ENCODE results near the gene TMPRSS13. TPM values are rescaled to one million over a fixed set of nuclear protein-coding genes. Genes with fewer than 3 reads are reported as not detected.
"Not testable (repeated sequence)": the region's sequence is repeated elsewhere in the genome, so short reads cannot be mapped to it uniquely, and the experiment has no call there.

Gene TMPRSS13
- total RNA-seq, 1 donor from 2014 or later, result not detected

- Histone ChIP-seq H3K27ac (ENCODE audit: low read depth, low read length) (no peak overlapping the region), H3K4me3 (ENCODE audit: low read length in 3 of 3) (no peak overlapping the region), H3K9ac (ENCODE audit: low read depth in 1 of 3, low read length in 3 of 3) (no peak overlapping the region), H3K27me3 (ENCODE audit: control insufficient read depth in 3 of 3, insufficient read depth in 3 of 3, low read length in 3 of 3) (peaks cover 0 to 6% (median 3%) of the 10 kb centered on the region in 3 donors), H3K9me3 (ENCODE audit: control insufficient read depth in 3 of 3, low read length in 3 of 3) (no peaks in the 10 kb centered on the region), H3K4me1 (ENCODE audit: control insufficient read depth in 3 of 3, insufficient read depth in 3 of 3, low read length in 3 of 3) (peaks cover 0 to 7% (median 2%) of the 10 kb centered on the region in 3 donors), H3K36me3 (ENCODE audit: control insufficient read depth in 3 of 3, insufficient read depth in 3 of 3, low read length in 3 of 3) (no peaks in the 10 kb centered on the region)
These were observed 22.1 kb upstream of the TMPRSS13 start for GRCh38 chr11:117950993-117951961.

GRCh38 chr11:117950301-117950700 is 21.1 kb upstream of the TMPRSS13 start:
- Histone ChIP-seq H3K27me3 (ENCODE audit: control insufficient read depth in 3 of 3, insufficient read depth in 3 of 3, low read length in 3 of 3) (peaks cover 0 to 6% (median 3%) of the 10 kb centered on the region in 3 donors), H3K27ac (ENCODE audit: low read depth, low read length) (no peak overlapping the region), H3K9ac (ENCODE audit: low read depth in 1 of 3, low read length in 3 of 3) (no peak overlapping the region), H3K9me3 (ENCODE audit: control insufficient read depth in 3 of 3, low read length in 3 of 3) (no peaks in the 10 kb centered on the region), H3K4me1 (ENCODE audit: control insufficient read depth in 3 of 3, insufficient read depth in 3 of 3, low read length in 3 of 3) (peaks cover 0 to 7% (median 2%) of the 10 kb centered on the region in 3 donors), H3K4me3 (ENCODE audit: low read length in 3 of 3) (no peak overlapping the region), H3K36me3 (ENCODE audit: control insufficient read depth in 3 of 3, insufficient read depth in 3 of 3, low read length in 3 of 3) (no peaks in the 10 kb centered on the region)

GRCh38 chr11:117949062-117949461 is 19.9 kb upstream of the TMPRSS13 start:
- H3K27ac ChIP-seq (ENCODE audit: low read depth, low read length), result no peak overlapping the region
- H3K4me1 ChIP-seq (ENCODE audit: control insufficient read depth in 3 of 3, insufficient read depth in 3 of 3, low read length in 3 of 3), result peaks cover 0 to 7% (median 2%) of the 10 kb centered on the region in 3 donors
- H3K4me3 ChIP-seq (ENCODE audit: low read length in 3 of 3), result no peak overlapping the region
- H3K9ac ChIP-seq (ENCODE audit: low read depth in 1 of 3, low read length in 3 of 3), result no peak overlapping the region
- no peaks in the 10 kb centered on the region for H3K36me3 ChIP-seq (ENCODE audit: control insufficient read depth in 3 of 3, insufficient read depth in 3 of 3, low read length in 3 of 3)
- H3K9me3 ChIP-seq (ENCODE audit: control insufficient read depth in 3 of 3, low read length in 3 of 3), result no peaks in the 10 kb centered on the region
- peaks cover 0 to 6% (median 3%) of the 10 kb centered on the region in 3 donors for H3K27me3 ChIP-seq (ENCODE audit: control insufficient read depth in 3 of 3, insufficient read depth in 3 of 3, low read length in 3 of 3)

GRCh38 chr11:117948466-117948865 is 19.3 kb upstream of the TMPRSS13 start:
- not testable (repeated sequence) for H3K9me3 ChIP-seq (ENCODE audit: control insufficient read depth in 3 of 3, low read length in 3 of 3); H3K27me3 ChIP-seq (ENCODE audit: control insufficient read depth in 3 of 3, insufficient read depth in 3 of 3, low read length in 3 of 3); H3K4me1 ChIP-seq (ENCODE audit: control insufficient read depth in 3 of 3, insufficient read depth in 3 of 3, low read length in 3 of 3); H3K27ac ChIP-seq (ENCODE audit: low read depth, low read length); H3K9ac ChIP-seq (ENCODE audit: low read depth in 1 of 3, low read length in 3 of 3); H3K36me3 ChIP-seq (ENCODE audit: control insufficient read depth in 3 of 3, insufficient read depth in 3 of 3, low read length in 3 of 3); H3K4me3 ChIP-seq (ENCODE audit: low read length in 3 of 3)

- H3K36me3 ChIP-seq (ENCODE audit: control insufficient read depth in 3 of 3, insufficient read depth in 3 of 3, low read length in 3 of 3); H3K27me3 ChIP-seq (ENCODE audit: control insufficient read depth in 3 of 3, insufficient read depth in 3 of 3, low read length in 3 of 3); H3K9ac ChIP-seq (ENCODE audit: low read depth in 1 of 3, low read length in 3 of 3); H3K4me1 ChIP-seq (ENCODE audit: control insufficient read depth in 3 of 3, insufficient read depth in 3 of 3, low read length in 3 of 3); H3K4me3 ChIP-seq (ENCODE audit: low read length in 3 of 3); H3K27ac ChIP-seq (ENCODE audit: low read depth, low read length); H3K9me3 ChIP-seq (ENCODE audit: control insufficient read depth in 3 of 3, low read length in 3 of 3): not testable (repeated sequence)
These were observed 18.5 kb upstream of the TMPRSS13 start for GRCh38 chr11:117947751-117948150.

GRCh38 chr11:117946842-117947526 is 17.8 kb upstream of the TMPRSS13 start:
- H3K27ac ChIP-seq (ENCODE audit: low read depth, low read length), result no peak overlapping the region
- no peak overlapping the region for H3K4me3 ChIP-seq (ENCODE audit: low read length in 3 of 3)
- H3K9me3 ChIP-seq (ENCODE audit: control insufficient read depth in 3 of 3, low read length in 3 of 3), result no peaks in the 10 kb centered on the region
- peaks cover 0 to 6% (median 3%) of the 10 kb centered on the region in 3 donors for H3K27me3 ChIP-seq (ENCODE audit: control insufficient read depth in 3 of 3, insufficient read depth in 3 of 3, low read length in 3 of 3)
- no peak overlapping the region for H3K9ac ChIP-seq (ENCODE audit: low read depth in 1 of 3, low read length in 3 of 3)
- no peaks in the 10 kb centered on the region for H3K36me3 ChIP-seq (ENCODE audit: control insufficient read depth in 3 of 3, insufficient read depth in 3 of 3, low read length in 3 of 3)
- H3K4me1 ChIP-seq (ENCODE audit: control insufficient read depth in 3 of 3, insufficient read depth in 3 of 3, low read length in 3 of 3), result peaks cover 0 to 7% (median 2%) of the 10 kb centered on the region in 3 donors

GRCh38 chr11:117946156-117946841 is 17.1 kb upstream of the TMPRSS13 start:
- H3K4me1 ChIP-seq (ENCODE audit: control insufficient read depth in 3 of 3, insufficient read depth in 3 of 3, low read length in 3 of 3), result peaks cover 0 to 7% (median 2%) of the 10 kb centered on the region in 3 donors
- no peak overlapping the region for H3K9ac ChIP-seq (ENCODE audit: low read depth in 1 of 3, low read length in 3 of 3)
- H3K27ac ChIP-seq (ENCODE audit: low read depth, low read length), result no peak overlapping the region
- H3K27me3 ChIP-seq (ENCODE audit: control insufficient read depth in 3 of 3, insufficient read depth in 3 of 3, low read length in 3 of 3), result peaks cover 0 to 3% (median 3%) of the 10 kb centered on the region in 3 donors
- no peak overlapping the region for H3K4me3 ChIP-seq (ENCODE audit: low read length in 3 of 3)
- no peaks in the 10 kb centered on the region for H3K36me3 ChIP-seq (ENCODE audit: control insufficient read depth in 3 of 3, insufficient read depth in 3 of 3, low read length in 3 of 3)
- no peaks in the 10 kb centered on the region for H3K9me3 ChIP-seq (ENCODE audit: control insufficient read depth in 3 of 3, low read length in 3 of 3)

- Histone ChIP-seq H3K27me3 (ENCODE audit: control insufficient read depth in 3 of 3, insufficient read depth in 3 of 3, low read length in 3 of 3) (peaks cover 0 to 3% (median 0%) of the 10 kb centered on the region in 3 donors), H3K4me1 (ENCODE audit: control insufficient read depth in 3 of 3, insufficient read depth in 3 of 3, low read length in 3 of 3) (peaks cover 0 to 4% (median 2%) of the 10 kb centered on the region in 3 donors), H3K9me3 (ENCODE audit: control insufficient read depth in 3 of 3, low read length in 3 of 3) (no peaks in the 10 kb centered on the region), H3K36me3 (ENCODE audit: control insufficient read depth in 3 of 3, insufficient read depth in 3 of 3, low read length in 3 of 3) (no peaks in the 10 kb centered on the region), H3K9ac (ENCODE audit: low read depth in 1 of 3, low read length in 3 of 3) (no peak overlapping the region), H3K27ac (ENCODE audit: low read depth, low read length) (no peak overlapping the region), H3K4me3 (ENCODE audit: low read length in 3 of 3) (no peak overlapping the region)
These were observed 16.0 kb upstream of the TMPRSS13 start for GRCh38 chr11:117945047-117945810.

GRCh38 chr11:117944554-117944953 is 15.4 kb upstream of the TMPRSS13 start:
- H3K27me3 ChIP-seq (ENCODE audit: control insufficient read depth in 3 of 3, insufficient read depth in 3 of 3, low read length in 3 of 3), result peaks cover 0 to 3% (median 0%) of the 10 kb centered on the region in 3 donors
- H3K36me3 ChIP-seq (ENCODE audit: control insufficient read depth in 3 of 3, insufficient read depth in 3 of 3, low read length in 3 of 3), result no peaks in the 10 kb centered on the region
- H3K9me3 ChIP-seq (ENCODE audit: control insufficient read depth in 3 of 3, low read length in 3 of 3), result no peaks in the 10 kb centered on the region
- no peak overlapping the region for H3K27ac ChIP-seq (ENCODE audit: low read depth, low read length)
- H3K9ac ChIP-seq (ENCODE audit: low read depth in 1 of 3, low read length in 3 of 3), result no peak overlapping the region
- H3K4me1 ChIP-seq (ENCODE audit: control insufficient read depth in 3 of 3, insufficient read depth in 3 of 3, low read length in 3 of 3), result peaks cover 0 to 4% (median 2%) of the 10 kb centered on the region in 3 donors
- no peak overlapping the region for H3K4me3 ChIP-seq (ENCODE audit: low read length in 3 of 3)

Measured in skeletal muscle tissue (tissue), 4 donors.